Measurements from ENCODE around the gene PRDX4.

DNA sequence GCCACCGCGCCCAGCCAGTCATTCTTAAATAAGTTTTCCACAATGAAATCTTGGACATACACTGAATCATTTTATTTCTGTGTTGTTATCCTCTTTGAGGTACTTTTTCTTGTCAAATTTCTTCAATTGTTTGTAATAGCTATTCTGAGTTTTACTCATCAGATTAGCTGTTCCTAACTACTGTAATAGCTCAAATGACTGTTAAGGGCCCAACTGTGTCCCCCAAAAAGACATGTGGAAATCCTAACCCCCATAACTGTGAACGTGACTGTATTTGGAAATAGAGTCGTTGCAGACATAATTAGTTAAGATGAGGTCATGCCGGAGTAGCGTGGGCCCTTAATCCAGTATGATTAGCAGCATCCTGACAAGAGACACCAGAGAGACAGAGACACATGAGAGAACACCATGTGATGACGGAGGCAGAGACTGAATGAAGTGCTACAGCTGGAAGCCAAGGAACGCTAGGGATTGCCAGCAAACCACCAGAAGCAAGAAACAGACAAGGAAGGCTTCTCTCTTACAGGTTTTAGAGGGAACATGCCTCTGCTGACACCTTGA, 52.9 kb downstream of the PRDX4 start:
- TF ChIP-seq, protein P1, sequence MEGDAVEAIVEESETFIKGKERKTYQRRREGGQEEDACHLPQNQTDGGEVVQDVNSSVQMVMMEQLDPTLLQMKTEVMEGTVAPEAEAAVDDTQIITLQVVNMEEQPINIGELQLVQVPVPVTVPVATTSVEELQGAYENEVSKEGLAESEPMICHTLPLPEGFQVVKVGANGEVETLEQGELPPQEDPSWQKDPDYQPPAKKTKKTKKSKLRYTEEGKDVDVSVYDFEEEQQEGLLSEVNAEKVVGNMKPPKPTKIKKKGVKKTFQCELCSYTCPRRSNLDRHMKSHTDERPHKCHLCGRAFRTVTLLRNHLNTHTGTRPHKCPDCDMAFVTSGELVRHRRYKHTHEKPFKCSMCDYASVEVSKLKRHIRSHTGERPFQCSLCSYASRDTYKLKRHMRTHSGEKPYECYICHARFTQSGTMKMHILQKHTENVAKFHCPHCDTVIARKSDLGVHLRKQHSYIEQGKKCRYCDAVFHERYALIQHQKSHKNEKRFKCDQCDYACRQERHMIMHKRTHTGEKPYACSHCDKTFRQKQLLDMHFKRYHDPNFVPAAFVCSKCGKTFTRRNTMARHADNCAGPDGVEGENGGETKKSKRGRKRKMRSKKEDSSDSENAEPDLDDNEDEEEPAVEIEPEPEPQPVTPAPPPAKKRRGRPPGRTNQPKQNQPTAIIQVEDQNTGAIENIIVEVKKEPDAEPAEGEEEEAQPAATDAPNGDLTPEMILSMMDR (IDR thresholded peaks at IDR 0.05), result no peak
- TF ChIP-seq POLR2A (IDR thresholded peaks at IDR 0.05), result no peak

All from thyroid gland (tissue), 4 donors.